ENCODE measurements around the gene E2F8. TPM values are rescaled to one million over a fixed set of nuclear protein-coding genes. Genes with fewer than 3 reads are reported as not detected.

Gene E2F8
- total RNA-seq (2022; extraction: Qiagen RNA extraction): 5.3 to 6.2 TPM (median 5.9 TPM) in 5 replicates

GRCh38 chr11:19240420-19241259 is at the start of gene E2F8:
TSS of gene E2F8 (minus strand) at chr11:19240945. CDS start at chr11:19240121, 824 bp downstream.

GRCh38 chr11:19201737-19202605 is 38.8 kb downstream of the E2F8 start, which contains the start of gene CSRP3:
TSS of gene CSRP3 (minus strand) at chr11:19201983. CDS start at chr11:19192448, 9,535 bp downstream.

Other genes starting within 250 kb of the E2F8 start
- gene MRGPRX2, start 180.2 kb downstream of the E2F8 start, total RNA-seq (2022; extraction: Qiagen RNA extraction): not detected in 5 replicates
- gene ZDHHC13, start 123.8 kb downstream of the E2F8 start, total RNA-seq (2022; extraction: Qiagen RNA extraction): 13.0 to 16.9 TPM (median 15.6 TPM) in 5 replicates
- not detected in 5 replicates for gene CSRP3, start 39.0 kb downstream of the E2F8 start, total RNA-seq (2022; extraction: Qiagen RNA extraction)

Data from A549 treated with AZD2906 at 1 μM for 4 hours (cell line).